ENCODE results near the gene CFAP298.

- no peak for TF ChIP-seq ZNF138 (CRISPR knock-in tag; IDR thresholded peaks at IDR 0.05; ENCODE audit: low read depth)
- TF ChIP-seq BRF2 (CRISPR knock-in tag; IDR thresholded peaks at IDR 0.05): no peak
- TF ChIP-seq, protein P1, sequence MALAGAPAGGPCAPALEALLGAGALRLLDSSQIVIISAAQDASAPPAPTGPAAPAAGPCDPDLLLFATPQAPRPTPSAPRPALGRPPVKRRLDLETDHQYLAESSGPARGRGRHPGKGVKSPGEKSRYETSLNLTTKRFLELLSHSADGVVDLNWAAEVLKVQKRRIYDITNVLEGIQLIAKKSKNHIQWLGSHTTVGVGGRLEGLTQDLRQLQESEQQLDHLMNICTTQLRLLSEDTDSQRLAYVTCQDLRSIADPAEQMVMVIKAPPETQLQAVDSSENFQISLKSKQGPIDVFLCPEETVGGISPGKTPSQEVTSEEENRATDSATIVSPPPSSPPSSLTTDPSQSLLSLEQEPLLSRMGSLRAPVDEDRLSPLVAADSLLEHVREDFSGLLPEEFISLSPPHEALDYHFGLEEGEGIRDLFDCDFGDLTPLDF (CRISPR knock-in tag; IDR thresholded peaks at IDR 0.05): no peak
- TF ChIP-seq, protein P2, sequence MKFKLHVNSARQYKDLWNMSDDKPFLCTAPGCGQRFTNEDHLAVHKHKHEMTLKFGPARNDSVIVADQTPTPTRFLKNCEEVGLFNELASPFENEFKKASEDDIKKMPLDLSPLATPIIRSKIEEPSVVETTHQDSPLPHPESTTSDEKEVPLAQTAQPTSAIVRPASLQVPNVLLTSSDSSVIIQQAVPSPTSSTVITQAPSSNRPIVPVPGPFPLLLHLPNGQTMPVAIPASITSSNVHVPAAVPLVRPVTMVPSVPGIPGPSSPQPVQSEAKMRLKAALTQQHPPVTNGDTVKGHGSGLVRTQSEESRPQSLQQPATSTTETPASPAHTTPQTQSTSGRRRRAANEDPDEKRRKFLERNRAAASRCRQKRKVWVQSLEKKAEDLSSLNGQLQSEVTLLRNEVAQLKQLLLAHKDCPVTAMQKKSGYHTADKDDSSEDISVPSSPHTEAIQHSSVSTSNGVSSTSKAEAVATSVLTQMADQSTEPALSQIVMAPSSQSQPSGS (CRISPR knock-in tag; IDR thresholded peaks at IDR 0.05): no peak
- no peak for TF ChIP-seq ISL2 (CRISPR knock-in tag; IDR thresholded peaks at IDR 0.05)
Observed at GRCh38 chr21:32587120-32587519, 25.1 kb downstream of the CFAP298 start.

Measured in HepG2 (cell line).